Fibroblast of mammary gland (primary cell): ENCODE measurements around the gene LSM7.
A peak's percentile ranks its signal among the peaks of the same experiment; 100 is the strongest.

Experiments
- DNase-seq: peaks from one replicate; pipeline ENCODE4 v3.0.0-alpha.2; 2010; ENCODE audit warnings: low read depth
- H3K4me3 ChIP-seq: 2 replicates; pipeline ENCODE4 v1.5.1; 2011; ENCODE audit warnings: low read depth, mild to moderate bottlenecking, low read length, moderate library complexity; ENCODE audit not compliant: control insufficient read depth
- TF ChIP-seq, protein P1 (sequence below): conservative IDR thresholded peaks from 2 replicates; pipeline ENCODE4 v1.5.1; 2011; ENCODE audit warnings: low read depth, low read length, inconsistent platforms; ENCODE audit not compliant: control insufficient read depth, insufficient read depth

Gene LSM7

GRCh38 chr19:2341244-2341751 lies 12.9 kb upstream of the LSM7 start:
- DNase-seq, result no peak
- TF ChIP-seq, protein P1, sequence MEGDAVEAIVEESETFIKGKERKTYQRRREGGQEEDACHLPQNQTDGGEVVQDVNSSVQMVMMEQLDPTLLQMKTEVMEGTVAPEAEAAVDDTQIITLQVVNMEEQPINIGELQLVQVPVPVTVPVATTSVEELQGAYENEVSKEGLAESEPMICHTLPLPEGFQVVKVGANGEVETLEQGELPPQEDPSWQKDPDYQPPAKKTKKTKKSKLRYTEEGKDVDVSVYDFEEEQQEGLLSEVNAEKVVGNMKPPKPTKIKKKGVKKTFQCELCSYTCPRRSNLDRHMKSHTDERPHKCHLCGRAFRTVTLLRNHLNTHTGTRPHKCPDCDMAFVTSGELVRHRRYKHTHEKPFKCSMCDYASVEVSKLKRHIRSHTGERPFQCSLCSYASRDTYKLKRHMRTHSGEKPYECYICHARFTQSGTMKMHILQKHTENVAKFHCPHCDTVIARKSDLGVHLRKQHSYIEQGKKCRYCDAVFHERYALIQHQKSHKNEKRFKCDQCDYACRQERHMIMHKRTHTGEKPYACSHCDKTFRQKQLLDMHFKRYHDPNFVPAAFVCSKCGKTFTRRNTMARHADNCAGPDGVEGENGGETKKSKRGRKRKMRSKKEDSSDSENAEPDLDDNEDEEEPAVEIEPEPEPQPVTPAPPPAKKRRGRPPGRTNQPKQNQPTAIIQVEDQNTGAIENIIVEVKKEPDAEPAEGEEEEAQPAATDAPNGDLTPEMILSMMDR, result no peak
- H3K4me3 ChIP-seq, result no peak overlapping the region

DNA sequence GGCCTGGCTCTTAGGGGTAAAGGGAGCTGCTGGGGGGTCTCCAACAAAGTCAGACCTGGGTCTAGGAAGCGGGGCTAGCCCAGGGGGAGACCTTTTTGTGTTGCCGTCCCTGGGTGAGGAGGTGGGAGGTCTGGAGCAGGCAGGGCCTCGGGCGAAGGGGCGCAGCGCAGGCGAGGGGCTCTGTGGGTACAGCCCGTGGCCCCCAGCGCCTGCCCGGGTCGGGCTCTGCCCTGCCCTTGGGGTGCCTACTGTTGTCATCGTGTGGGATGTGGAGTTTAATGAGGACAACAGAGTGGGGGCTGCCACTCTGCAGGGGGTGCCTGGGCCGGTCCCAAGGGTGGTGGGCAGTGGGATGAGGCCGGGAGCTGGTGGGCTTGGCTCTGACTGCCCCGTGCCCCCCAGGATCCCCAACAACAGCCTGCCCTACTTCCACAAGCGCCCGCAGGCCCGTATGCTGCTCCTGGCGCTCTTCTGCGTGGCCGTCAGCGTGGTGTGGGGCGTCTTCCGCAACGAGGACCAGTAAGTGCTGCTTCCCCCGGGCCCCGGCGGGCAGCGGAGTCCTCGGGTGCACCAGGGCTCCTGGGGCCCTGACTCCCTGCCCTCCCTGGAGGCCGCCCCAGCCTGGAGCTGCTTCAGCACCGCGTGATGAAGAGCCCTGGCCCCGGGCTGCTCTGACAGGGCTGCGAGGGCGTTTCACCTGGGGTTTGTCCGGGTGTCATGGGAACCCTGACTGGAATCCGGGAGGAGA lies 12.3 kb upstream of the LSM7 start:
- no peak overlapping the region for H3K4me3 ChIP-seq
- DNase-seq, result no peak
- TF ChIP-seq, protein P1, result no peak

DNA sequence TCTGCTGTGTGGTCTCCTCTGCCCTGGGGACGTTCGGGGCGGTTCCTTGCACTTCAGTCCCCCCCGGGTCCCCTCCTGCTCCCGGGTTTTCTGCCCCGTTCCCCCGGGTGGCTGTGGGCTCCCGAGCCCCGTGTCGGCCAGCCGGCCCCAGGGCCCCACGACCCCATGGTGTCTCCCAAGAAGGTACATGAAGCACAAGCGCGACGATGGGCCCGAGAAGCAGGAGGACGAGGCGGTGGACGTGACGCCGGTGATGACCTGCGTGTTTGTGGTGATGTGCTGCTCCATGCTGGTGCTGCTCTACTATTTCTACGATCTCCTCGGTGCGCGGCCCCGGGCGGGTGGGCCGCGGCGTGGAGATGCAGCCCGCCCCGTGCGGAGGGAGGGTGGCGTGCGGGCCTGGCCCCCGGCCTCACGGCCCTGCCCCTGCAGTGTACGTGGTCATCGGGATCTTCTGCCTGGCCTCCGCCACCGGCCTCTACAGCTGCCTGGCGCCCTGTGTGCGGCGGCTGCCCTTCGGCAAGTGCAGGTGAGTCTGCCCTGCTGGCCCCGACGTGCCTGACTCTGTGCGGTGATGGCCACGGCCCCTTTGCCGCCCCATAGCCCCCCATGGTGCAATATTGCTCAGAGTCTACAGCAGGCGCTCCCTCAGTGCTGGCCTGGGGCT lies 11.4 kb upstream of the LSM7 start:
- TF ChIP-seq, protein P1, result no peak
- DNase-seq, result no peak
- H3K4me3 ChIP-seq, result no peak overlapping the region

GRCh38 chr19:2338751-2339643 lies 10.6 kb upstream of the LSM7 start:
- DNase-seq, result no peak
- no peak overlapping the region for H3K4me3 ChIP-seq
- TF ChIP-seq, protein P1, result no peak

DNA sequence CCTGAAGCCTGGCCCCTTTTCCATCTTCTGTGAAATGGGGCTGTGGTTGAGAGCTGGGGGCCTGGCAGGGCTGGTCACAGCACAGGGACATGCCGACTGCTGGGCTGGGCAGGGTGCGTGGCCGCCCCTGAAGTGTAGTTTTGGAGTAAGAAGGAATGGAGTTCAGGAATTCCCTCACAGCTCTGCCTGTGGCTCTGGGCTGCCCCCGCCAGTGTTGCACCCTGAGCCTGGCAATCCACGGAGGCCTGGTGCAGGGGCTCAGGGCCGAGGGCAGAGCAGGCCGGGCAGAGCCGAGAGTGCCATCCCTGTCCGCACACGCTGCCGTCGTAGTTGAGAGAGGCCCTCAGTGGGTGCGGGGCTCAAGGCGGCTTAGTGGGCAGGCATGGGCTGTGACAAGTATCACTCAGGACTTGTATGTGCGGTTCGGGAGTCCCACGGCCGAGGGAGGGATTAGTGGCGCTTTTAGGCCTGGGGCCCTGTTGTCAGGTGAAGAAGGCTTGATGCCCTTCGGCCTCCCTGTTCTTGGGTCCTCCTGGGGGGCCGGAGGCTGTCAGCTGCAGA lies 9.7 kb upstream of the LSM7 start:
- TF ChIP-seq, protein P1, result no peak
- H3K4me3 ChIP-seq, result no peak overlapping the region
- DNase-seq, result no peak

DNA sequence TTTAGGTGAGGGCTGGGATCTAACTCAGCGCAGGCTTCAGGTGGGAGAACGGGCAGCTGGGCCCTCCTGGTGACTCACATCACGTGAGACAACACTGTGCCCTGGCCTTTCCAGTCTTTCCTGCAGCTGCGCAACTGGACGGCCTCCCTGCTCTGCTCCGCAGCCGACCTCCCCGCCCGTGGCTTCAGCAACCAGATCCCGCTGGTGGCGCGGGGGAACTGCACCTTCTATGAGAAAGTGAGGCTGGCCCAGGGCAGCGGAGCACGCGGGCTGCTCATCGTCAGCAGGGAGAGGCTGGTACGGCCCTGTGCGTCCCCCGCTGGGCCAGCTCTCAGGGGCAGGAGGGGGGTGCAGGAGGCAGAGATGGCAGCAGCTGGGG lies 8.9 kb upstream of the LSM7 start:
- DNase-seq, result peak; percentile 74
- TF ChIP-seq, protein P1, result peak; percentile 29
- no peak overlapping the region for H3K4me3 ChIP-seq
